ENCODE results near the gene HOXD11.

DNA sequence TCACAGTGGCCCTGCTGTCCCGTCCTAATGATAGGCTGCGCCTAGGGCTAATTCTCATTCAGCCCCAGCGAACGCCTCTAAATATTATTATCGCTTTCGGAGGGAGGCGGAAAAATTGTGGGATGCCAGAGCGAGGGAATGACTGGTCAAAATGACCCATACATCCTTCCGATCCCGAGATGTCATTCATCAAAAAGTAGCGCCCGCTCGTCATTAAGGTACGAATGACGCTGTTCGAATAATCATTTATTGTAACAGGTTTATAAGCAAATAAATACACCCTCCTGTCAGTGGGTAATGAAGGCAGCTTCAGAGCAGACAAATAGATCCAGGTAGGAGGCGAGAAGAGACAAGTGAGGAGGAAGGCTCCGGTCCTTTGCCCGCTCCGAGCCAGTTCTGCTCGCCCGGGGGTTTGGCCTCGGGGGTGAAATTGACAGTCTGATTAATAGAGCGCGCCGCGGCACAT is 23.3 kb upstream of the HOXD11 start, which contains the start of gene EVX2:
- TF ChIP-seq, protein P1, sequence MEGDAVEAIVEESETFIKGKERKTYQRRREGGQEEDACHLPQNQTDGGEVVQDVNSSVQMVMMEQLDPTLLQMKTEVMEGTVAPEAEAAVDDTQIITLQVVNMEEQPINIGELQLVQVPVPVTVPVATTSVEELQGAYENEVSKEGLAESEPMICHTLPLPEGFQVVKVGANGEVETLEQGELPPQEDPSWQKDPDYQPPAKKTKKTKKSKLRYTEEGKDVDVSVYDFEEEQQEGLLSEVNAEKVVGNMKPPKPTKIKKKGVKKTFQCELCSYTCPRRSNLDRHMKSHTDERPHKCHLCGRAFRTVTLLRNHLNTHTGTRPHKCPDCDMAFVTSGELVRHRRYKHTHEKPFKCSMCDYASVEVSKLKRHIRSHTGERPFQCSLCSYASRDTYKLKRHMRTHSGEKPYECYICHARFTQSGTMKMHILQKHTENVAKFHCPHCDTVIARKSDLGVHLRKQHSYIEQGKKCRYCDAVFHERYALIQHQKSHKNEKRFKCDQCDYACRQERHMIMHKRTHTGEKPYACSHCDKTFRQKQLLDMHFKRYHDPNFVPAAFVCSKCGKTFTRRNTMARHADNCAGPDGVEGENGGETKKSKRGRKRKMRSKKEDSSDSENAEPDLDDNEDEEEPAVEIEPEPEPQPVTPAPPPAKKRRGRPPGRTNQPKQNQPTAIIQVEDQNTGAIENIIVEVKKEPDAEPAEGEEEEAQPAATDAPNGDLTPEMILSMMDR (IDR thresholded peaks at IDR 0.05) = no peak
- TF ChIP-seq POLR2A (IDR thresholded peaks at IDR 0.05) (no peak), EP300 (IDR thresholded peaks at IDR 0.05) (no peak), POLR2AphosphoS5 (IDR thresholded peaks at IDR 0.05) (no peak)

Measured in suprapubic skin (tissue), 4 donors.